ENCODE results near the gene DDN. TPM values are rescaled to one million over a fixed set of nuclear protein-coding genes. Genes with fewer than 3 reads are reported as not detected.

The DDN gene
- total and polyA plus RNA-seq, 2 donors (not counting 3 experiments of a cell fraction or from before 2014, with no cell fraction given) = 0.07 to 0.22 TPM

DNA sequence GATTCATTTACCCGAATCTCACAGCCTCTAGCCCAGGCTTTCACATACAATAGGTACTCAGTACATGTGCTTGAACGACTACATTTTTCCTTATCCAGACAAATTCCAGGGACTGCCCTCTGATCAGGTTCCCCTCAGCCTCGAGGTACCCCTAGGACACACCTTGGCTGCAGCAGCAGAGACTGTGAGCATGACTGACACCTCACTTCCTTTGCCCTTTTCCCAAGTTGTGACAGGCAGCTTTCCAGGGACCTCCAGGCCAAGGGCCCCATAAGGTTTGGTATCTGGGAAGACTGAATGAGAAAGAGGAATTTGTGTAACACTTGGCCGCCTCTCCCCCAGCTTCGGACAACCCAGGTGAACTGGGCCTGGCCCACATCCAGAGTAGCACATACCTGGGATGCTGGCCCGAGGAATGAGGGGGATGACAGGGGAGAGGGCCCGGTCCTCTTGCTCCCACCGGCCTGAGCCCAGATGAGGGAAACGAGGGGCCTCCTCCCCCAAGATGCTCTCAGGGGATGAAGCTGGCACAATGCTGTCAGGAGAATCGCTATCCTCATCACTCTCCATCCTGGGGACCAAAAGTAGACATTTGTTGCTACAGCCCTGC, 29.6 kb upstream of the DDN start:
- Histone ChIP-seq H3K36me3 (ENCODE audit: control insufficient read depth in 2 of 2, extremely low read depth in 1 of 2, insufficient read depth in 2 of 2, low read length in 2 of 2) (peaks cover 37 to 74% of the 10 kb centered on the region in 2 experiments), H3K4me2 (ENCODE audit: insufficient read depth, low read length) (no peak overlapping the region), H3K79me2 (ENCODE audit: control insufficient read depth, insufficient read depth, low read length) (no peaks in the 10 kb centered on the region), H4K20me1 (replicated peaks; ENCODE audit: control insufficient read depth, extremely low read depth, insufficient read depth, low read length) (no peaks in the 10 kb centered on the region), H3K27me3 (ENCODE audit: control insufficient read depth in 2 of 2, insufficient read depth in 2 of 2, low read length in 2 of 2) (no peaks in the 10 kb centered on the region), H3K9ac (replicated peaks; ENCODE audit: extremely low read depth, insufficient read depth, low read length) (no peak overlapping the region), H3K4me3 (replicated peaks in 1 of 3; ENCODE audit: insufficient read depth in 1 of 3, low read depth in 1 of 3, low read length in 3 of 3) (no peak overlapping the region), H3K4me1 (ENCODE audit: control insufficient read depth, extremely low read depth, insufficient read depth, low read length) (no peaks in the 10 kb centered on the region), H3K9me1 (replicated peaks; ENCODE audit: control insufficient read depth, extremely low read depth, insufficient read depth, low read length) (no peaks in the 10 kb centered on the region), H3K9me3 (replicated peaks; ENCODE audit: control insufficient read depth, insufficient read depth, low read length) (no peaks in the 10 kb centered on the region), H2AFZ (ENCODE audit: low read depth, low read length) (no peak overlapping the region), H3K27ac (ENCODE audit: insufficient read depth, low read depth, low read length) (no peak overlapping the region)
- no TSS peak for BruUV-seq (replicated peaks)
- FAIRE-seq (no peak), DNase-seq (ENCODE audit: low read depth, low spot score) (no peak)
- TF ChIP-seq POLR2A (IDR thresholded peaks at IDR 0.05; ENCODE audit: low read depth, low read length) (no peak), POLR2AphosphoS5 (IDR thresholded peaks at IDR 0.05; ENCODE audit: insufficient read depth, low read depth, low read length) (no peak), JUN (IDR thresholded peaks at IDR 0.05; ENCODE audit: borderline replicate concordance, insufficient read depth, insufficient read length, low read depth) (no peak), GATA2 (IDR thresholded peaks at IDR 0.05; ENCODE audit: insufficient read depth, insufficient read length, low read depth, low read length) (no peak), FOS (IDR thresholded peaks at IDR 0.05; ENCODE audit: borderline replicate concordance, insufficient read depth, low read length) (no peak), MYC (IDR thresholded peaks at IDR 0.05; ENCODE audit: low read depth, low read length) (no peak)
- TF ChIP-seq, protein P1, sequence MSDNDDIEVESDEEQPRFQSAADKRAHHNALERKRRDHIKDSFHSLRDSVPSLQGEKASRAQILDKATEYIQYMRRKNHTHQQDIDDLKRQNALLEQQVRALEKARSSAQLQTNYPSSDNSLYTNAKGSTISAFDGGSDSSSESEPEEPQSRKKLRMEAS (IDR thresholded peaks at IDR 0.05; ENCODE audit: insufficient read depth, insufficient read length) = no peak
- CTCF ChIA-PET = interaction anchor here (1.1 to 2.2 kb wide), 4 partner anchors 9 to 17 kb away, joined by 4 to 8 read pairs (median 8); no protein-coding TSS in a partner anchor
- intact Hi-C loops (cut with micrococcal nuclease) = no loop called here
- dilution Hi-C loops (cut with MboI; ENCODE audit: extremely low pct_ligation_motif_present, low sequenced_read_pairs) = no loop called here
- POLR2A ChIA-PET = no interaction called here

Data from endothelial cell of umbilical vein (primary cell).